ENCODE data around the gene HEPACAM.

DNA sequence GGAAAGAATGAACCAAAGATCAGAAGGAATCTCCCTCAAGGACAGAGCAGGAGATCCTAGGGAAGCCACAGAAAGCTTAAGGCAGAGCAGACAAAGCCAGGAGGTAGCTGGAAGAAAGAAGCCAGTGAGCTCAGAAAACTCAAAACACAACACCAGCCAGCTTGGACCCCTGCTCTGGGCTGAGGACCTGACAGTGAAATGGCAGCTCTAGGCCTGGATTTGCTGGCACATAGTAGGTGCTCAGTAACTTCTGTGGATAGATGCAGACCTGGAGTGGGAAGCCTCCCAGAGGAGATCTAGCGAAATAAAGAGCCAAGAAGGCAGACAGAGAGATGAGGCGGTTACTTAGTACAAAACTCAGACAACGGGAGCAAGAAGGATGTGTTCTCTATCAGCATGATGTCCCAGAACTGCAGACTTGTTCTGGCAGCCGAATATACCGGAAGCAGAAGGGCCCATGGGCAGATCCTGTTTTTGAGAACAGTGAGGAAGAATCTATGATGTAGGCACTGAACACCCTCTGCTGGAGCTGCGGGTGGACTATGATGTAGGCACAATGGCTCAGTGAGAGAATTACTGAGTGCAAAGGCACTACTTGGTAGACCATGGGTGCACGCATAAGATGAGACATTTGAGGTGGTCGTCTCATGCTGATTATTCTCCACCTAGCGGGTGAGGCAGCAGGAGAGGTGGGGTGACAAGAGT, 42.9 kb downstream of the HEPACAM start:
- no peak for TF ChIP-seq POLR2A (IDR thresholded peaks at IDR 0.05)
- TF ChIP-seq, protein P1, sequence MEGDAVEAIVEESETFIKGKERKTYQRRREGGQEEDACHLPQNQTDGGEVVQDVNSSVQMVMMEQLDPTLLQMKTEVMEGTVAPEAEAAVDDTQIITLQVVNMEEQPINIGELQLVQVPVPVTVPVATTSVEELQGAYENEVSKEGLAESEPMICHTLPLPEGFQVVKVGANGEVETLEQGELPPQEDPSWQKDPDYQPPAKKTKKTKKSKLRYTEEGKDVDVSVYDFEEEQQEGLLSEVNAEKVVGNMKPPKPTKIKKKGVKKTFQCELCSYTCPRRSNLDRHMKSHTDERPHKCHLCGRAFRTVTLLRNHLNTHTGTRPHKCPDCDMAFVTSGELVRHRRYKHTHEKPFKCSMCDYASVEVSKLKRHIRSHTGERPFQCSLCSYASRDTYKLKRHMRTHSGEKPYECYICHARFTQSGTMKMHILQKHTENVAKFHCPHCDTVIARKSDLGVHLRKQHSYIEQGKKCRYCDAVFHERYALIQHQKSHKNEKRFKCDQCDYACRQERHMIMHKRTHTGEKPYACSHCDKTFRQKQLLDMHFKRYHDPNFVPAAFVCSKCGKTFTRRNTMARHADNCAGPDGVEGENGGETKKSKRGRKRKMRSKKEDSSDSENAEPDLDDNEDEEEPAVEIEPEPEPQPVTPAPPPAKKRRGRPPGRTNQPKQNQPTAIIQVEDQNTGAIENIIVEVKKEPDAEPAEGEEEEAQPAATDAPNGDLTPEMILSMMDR (IDR thresholded peaks at IDR 0.05): no peak
